GM23338 (cell line): ENCODE measurements around the gene ERCC1.

Experiments
- CTCF ChIP-seq, 2 experiments: fragments of 200-600 bp in 1 of 2; sonication (generic) in 1 of 2; conservative IDR thresholded peaks; 2 replicates each; pipeline versions ENCODE4 v1.5.1 to v1.6.1; 2016 to 2017; ENCODE audit warnings: antibody characterized with exemption in 2 of 2, low read depth in 2 of 2, mild to moderate bottlenecking in 2 of 2, moderate library complexity in 1 of 2
- JUNB ChIP-seq: IDR thresholded peaks from one replicate; pipeline ENCODE4 v1.6.1; 2016; ENCODE audit warnings: antibody characterized with exemption; ENCODE audit not compliant: unreplicated experiment
- NANOG ChIP-seq: IDR thresholded peaks from 2 replicates; pipeline ENCODE4 v1.6.1; 2016; ENCODE audit warnings: antibody characterized with exemption, borderline replicate concordance

DNA sequence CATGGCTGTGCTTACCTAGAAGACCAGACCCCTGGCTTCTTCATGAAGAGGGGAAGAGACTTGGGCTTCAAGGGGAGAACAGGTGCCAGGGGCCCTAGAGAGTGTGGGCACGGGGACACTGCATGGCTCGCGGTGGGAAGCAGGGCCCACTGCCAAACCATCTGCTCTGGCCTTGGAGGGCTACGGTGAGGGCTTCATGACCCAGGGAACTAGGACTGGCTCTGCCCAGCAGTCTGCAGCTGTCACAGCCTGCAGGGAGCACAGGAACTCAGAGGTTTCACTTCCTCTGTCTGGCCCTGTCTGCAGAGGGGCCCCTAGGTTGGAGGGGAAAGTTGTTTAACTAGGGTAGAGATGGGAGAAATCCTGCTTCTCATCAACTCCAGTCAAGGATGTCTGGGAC is 4.3 kb downstream of the ERCC1 start:
- TF ChIP-seq CTCF (conservative IDR thresholded peaks at IDR 0.05; ENCODE audit: low read depth in 2 of 2) (no peak), JUNB (no peak), NANOG (no peak)
